Ovary (tissue), 3 donors: ENCODE data around the gene DNAH17.

ENCODE experiments used
- CTCF ChIP-seq, 3 donors: fragments of 450-650 bp in 2 of 3; fragments of 200-600 bp in 1 of 3; IDR thresholded peaks; one replicate each; pipeline versions ENCODE4 v1.5.1 to v1.8.0; 2016 to 2022; ENCODE audit warnings: antibody characterized with exemption in 3 of 3, mild to moderate bottlenecking in 1 of 3
- EP300 ChIP-seq: sonication (generic); formaldehyde crosslinking; IDR thresholded peaks from one replicate; pipeline ENCODE4 v1.6.1; 2017; ENCODE audit warnings: antibody characterized with exemption
- POLR2A ChIP-seq: fragments of 450-650 bp; IDR thresholded peaks from one replicate; pipeline ENCODE4 v1.6.1; 2017; ENCODE audit warnings: antibody characterized with exemption, mild to moderate bottlenecking, moderate library complexity
- donor health status: DM: no; HTN: no; CAD: no.

- no peak for TF ChIP-seq CTCF (IDR thresholded peaks at IDR 0.05)
- TF ChIP-seq POLR2A: no peak
- TF ChIP-seq EP300: no peak
Measured at GRCh38 chr17:78430892-78431691, 146.1 kb downstream of the DNAH17 start.
